Activated T-helper 17 cell treated with anti-CD3 and anti-CD28 coated beads, Interleukin-2, amount 50 U/mL, for 72 hours (primary cell): Measurements from ENCODE around the gene ROBO1. TPM values are rescaled to one million over a fixed set of nuclear protein-coding genes. Genes with fewer than 3 reads are reported as not detected.

Experiments
- ATAC-seq: fragments of 150-1000 bp; cut with Tn5 transposase; replicated peaks from 2 replicates; pipeline ENCODE4 v1.10.0; 2021; ENCODE audit warnings: mild to moderate bottlenecking, moderate library complexity
- H3K27ac Mint-ChIP-seq: one replicate; pipeline ENCODE4 v1.8.0; 2022; ENCODE audit warnings: mixed read lengths
- H3K27me3 Mint-ChIP-seq: one replicate; pipeline ENCODE4 v1.8.0; 2022; ENCODE audit warnings: mixed read lengths
- H3K36me3 Mint-ChIP-seq: one replicate; pipeline ENCODE4 v1.8.0; 2022; ENCODE audit warnings: low read depth, mild to moderate bottlenecking, mixed read lengths
- H3K4me1 Mint-ChIP-seq: one replicate; pipeline ENCODE4 v1.8.0; 2022; ENCODE audit warnings: mixed read lengths
- H3K4me3 Mint-ChIP-seq: one replicate; pipeline ENCODE4 v1.8.0; 2022; ENCODE audit warnings: mild to moderate bottlenecking, mixed read lengths
- H3K9me3 Mint-ChIP-seq: one replicate; pipeline ENCODE4 v1.8.0; 2022; ENCODE audit warnings: mixed read lengths
- total RNA-seq, 2 donors: library from RNA; stranded (reverse); gene quantifications; one replicate each; pipeline ENCODE4 v1.2.3, GENCODE V29; 2022

The ROBO1 gene
- total RNA-seq, 2 donors from 2014 or later, result not detected

DNA sequence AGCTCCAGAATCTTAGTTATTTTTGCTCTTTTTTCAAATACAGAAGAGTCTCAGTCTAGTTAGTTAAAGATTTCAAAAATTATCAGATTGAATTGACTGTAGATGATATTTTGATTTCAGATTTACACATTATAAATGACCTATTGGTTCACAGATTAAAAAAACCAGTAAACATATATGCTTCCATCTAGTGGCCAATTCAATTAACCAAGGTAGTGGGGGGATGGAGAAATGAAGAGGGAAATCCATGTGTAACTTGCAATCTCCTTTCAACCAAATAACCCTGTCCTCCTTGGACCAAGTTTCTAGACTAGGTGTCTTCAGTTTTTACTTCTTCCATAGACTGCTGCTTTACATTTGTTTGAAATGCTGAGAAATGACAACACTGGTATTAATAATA lies 789.8 kb downstream of the ROBO1 start:
- no peak overlapping the region for H3K27ac Mint-ChIP-seq
- no peak overlapping the region for H3K4me3 Mint-ChIP-seq
- H3K27me3 Mint-ChIP-seq, result no peaks in the 10 kb centered on the region
- H3K4me1 Mint-ChIP-seq, result no peaks in the 10 kb centered on the region
- H3K9me3 Mint-ChIP-seq, result peaks cover 11% of the 10 kb centered on the region
- ATAC-seq, result no peak
- no peaks in the 10 kb centered on the region for H3K36me3 Mint-ChIP-seq

- no peaks in the 10 kb centered on the region for H3K36me3 Mint-ChIP-seq
- H3K9me3 Mint-ChIP-seq, result peaks cover 8% of the 10 kb centered on the region
- H3K4me1 Mint-ChIP-seq, result no peaks in the 10 kb centered on the region
- no peak for ATAC-seq
- no peak overlapping the region for H3K27ac Mint-ChIP-seq
- no peak overlapping the region for H3K4me3 Mint-ChIP-seq
- no peaks in the 10 kb centered on the region for H3K27me3 Mint-ChIP-seq
These were observed 790.7 kb downstream of the ROBO1 start for GRCh38 chr3:78977073-78977472.

- Mint-ChIP-seq H3K4me1 (no peaks in the 10 kb centered on the region), H3K27me3 (no peaks in the 10 kb centered on the region), H3K4me3 (no peak overlapping the region), H3K27ac (no peak overlapping the region), H3K9me3 (peaks cover 4% of the 10 kb centered on the region), H3K36me3 (no peaks in the 10 kb centered on the region)
- no peak for ATAC-seq
These were observed 791.6 kb downstream of the ROBO1 start for GRCh38 chr3:78976200-78976599.

DNA sequence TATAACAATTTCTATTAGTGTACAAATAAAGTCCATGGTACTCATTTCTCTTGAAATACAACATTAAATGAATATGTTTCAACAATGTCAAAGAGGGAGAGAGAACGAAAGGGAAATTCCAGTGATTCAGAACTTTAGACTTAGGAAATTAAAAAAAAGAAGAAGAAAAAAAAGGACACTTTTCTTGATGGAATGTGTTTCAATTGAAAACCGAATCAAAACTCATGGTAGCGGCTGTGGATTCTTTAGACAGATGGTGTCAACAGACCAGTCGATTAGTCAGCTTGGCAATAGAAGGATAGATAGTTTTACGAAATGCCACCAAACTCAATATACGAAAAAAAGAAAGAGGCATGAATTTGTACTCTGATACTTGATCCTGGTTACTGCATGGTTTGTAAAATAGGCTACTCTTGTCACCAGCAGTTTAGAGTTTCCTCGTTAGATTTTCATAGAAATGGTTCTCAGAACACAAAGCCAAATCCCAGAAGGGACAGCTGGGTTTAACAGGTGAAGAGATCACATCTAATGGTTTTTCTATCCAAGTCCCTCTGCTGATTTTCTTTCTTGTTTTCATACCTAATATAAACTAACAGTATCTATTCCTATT lies 793.5 kb downstream of the ROBO1 start:
- ATAC-seq, result no peak
- Mint-ChIP-seq H3K4me3 (no peak overlapping the region), H3K9me3 (no peaks in the 10 kb centered on the region), H3K4me1 (no peaks in the 10 kb centered on the region), H3K27me3 (no peaks in the 10 kb centered on the region), H3K27ac (no peak overlapping the region), H3K36me3 (no peaks in the 10 kb centered on the region)

DNA sequence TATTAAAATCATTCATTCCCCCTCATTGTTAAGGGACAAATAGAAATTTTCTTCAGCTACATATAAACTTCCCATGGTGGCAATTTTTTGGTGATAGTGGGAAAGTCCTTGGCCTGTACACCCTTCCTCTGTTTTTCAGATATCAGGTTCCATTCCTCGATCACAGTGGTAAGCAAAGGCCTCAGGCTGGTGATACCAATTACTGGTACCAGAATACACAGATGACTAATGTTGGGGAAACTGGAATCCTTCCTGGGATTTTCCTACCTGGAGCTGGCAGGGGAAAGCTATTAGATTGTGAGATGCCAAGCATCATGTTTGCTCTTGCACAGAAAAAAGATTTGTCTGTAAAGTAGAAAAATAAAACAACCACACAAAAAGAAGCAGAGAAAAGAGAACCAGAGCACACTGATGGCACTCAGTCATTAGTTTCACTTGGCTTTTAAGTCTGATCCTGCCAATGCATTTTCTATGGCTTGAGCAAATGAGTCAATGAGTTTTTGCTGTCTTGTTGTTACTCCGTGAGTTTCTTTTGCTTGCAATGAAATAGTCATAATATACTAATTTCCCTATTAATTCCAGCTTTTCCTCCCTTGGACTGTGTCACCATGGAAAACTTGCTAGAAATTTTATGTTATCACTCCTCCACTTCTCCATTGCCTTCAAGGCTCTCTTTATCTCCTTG lies 795.0 kb downstream of the ROBO1 start:
- H3K9me3 Mint-ChIP-seq, result no peaks in the 10 kb centered on the region
- ATAC-seq, result no peak
- H3K4me1 Mint-ChIP-seq, result no peaks in the 10 kb centered on the region
- H3K36me3 Mint-ChIP-seq, result no peaks in the 10 kb centered on the region
- no peak overlapping the region for H3K27ac Mint-ChIP-seq
- H3K27me3 Mint-ChIP-seq, result no peaks in the 10 kb centered on the region
- no peak overlapping the region for H3K4me3 Mint-ChIP-seq

DNA sequence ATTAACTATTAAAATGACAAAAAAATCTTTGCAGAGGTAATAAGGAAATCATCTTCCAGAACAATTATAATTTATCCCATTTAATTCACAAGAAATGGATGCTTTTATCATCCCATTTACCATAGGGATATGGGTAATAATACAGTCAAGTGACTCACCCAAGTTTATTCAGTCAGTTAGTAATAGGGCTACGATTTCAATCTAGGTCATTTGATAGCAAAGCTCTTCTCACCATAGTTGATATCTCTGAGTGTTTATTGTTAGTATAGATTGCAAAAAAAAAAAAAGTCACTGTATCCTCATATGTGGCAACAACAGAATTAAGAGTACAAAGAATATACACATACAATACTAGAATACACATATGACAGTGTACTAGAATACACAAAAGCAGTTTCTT lies 797.1 kb downstream of the ROBO1 start:
- Mint-ChIP-seq H3K4me1 (no peaks in the 10 kb centered on the region), H3K27ac (no peak overlapping the region), H3K27me3 (no peaks in the 10 kb centered on the region), H3K36me3 (no peaks in the 10 kb centered on the region), H3K9me3 (no peaks in the 10 kb centered on the region), H3K4me3 (no peak overlapping the region)
- ATAC-seq, result no peak

GRCh38 chr3:78969483-78969882 lies 798.3 kb downstream of the ROBO1 start:
- ATAC-seq, result no peak
- H3K4me3 Mint-ChIP-seq, result no peak overlapping the region
- no peaks in the 10 kb centered on the region for H3K36me3 Mint-ChIP-seq
- H3K4me1 Mint-ChIP-seq, result no peaks in the 10 kb centered on the region
- H3K9me3 Mint-ChIP-seq, result peaks cover under 1% of the 10 kb centered on the region
- H3K27me3 Mint-ChIP-seq, result no peaks in the 10 kb centered on the region
- no peak overlapping the region for H3K27ac Mint-ChIP-seq

DNA sequence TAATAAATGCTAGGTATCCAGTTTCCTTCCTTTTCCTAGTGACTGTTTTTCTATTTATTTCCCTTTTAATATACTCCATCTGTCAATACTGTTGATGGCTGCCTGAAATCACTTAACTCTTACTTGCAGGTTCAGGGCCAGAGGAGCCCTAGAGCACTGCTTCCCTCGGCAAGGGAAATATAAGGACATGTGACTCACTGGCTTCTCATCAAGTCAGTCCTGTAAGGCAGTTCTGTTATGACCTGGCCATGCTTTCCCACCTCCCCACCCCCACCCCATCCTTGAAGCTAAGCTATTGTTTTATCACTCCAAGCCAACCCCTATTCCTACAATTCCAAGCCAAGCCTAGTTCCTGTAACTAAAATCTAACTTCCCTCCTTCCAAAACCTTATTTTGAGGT lies 800.7 kb downstream of the ROBO1 start:
- Mint-ChIP-seq H3K4me3 (no peak overlapping the region), H3K36me3 (no peaks in the 10 kb centered on the region), H3K27me3 (no peaks in the 10 kb centered on the region), H3K9me3 (peaks cover 8% of the 10 kb centered on the region), H3K27ac (no peak overlapping the region), H3K4me1 (no peaks in the 10 kb centered on the region)
- no peak for ATAC-seq

DNA sequence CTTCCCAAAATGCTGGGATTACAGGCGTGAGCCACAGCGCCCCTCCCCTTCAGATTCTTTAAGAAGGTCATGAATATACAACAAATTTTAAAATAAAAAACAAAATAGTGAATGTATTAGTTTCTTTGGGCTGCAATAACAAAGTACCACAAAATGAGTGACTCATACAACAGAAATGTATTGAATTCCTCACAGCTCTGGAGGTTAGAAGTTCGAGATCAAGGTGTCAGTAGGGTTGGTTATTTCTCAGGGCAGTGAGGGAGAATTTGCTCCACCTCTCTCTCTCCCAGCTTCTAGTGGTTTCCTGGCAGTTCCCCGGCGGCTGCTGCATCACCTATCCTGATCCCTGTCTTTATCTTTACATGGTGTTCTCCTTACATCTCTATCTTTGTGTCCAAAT lies 804.0 kb downstream of the ROBO1 start:
- ATAC-seq, result no peak
- Mint-ChIP-seq H3K27me3 (no peaks in the 10 kb centered on the region), H3K9me3 (peaks cover 14% of the 10 kb centered on the region), H3K4me3 (no peak overlapping the region), H3K4me1 (no peaks in the 10 kb centered on the region), H3K36me3 (no peaks in the 10 kb centered on the region), H3K27ac (no peak overlapping the region)

- H3K27ac Mint-ChIP-seq, result no peak overlapping the region
- no peaks in the 10 kb centered on the region for H3K27me3 Mint-ChIP-seq
- no peaks in the 10 kb centered on the region for H3K36me3 Mint-ChIP-seq
- no peak for ATAC-seq
- H3K4me1 Mint-ChIP-seq, result no peaks in the 10 kb centered on the region
- H3K4me3 Mint-ChIP-seq, result no peak overlapping the region
- peaks cover 7% of the 10 kb centered on the region for H3K9me3 Mint-ChIP-seq
These were observed 810.3 kb downstream of the ROBO1 start for GRCh38 chr3:78957456-78957855.

- Mint-ChIP-seq H3K9me3 (peaks cover 12% of the 10 kb centered on the region), H3K27me3 (no peaks in the 10 kb centered on the region), H3K4me3 (no peak overlapping the region), H3K36me3 (no peaks in the 10 kb centered on the region), H3K27ac (no peak overlapping the region), H3K4me1 (no peaks in the 10 kb centered on the region)
- no peak for ATAC-seq
These were observed 816.4 kb downstream of the ROBO1 start for GRCh38 chr3:78951342-78951945.

GRCh38 chr3:78941587-78941986 lies 826.2 kb downstream of the ROBO1 start:
- Mint-ChIP-seq H3K9me3 (peaks cover 21% of the 10 kb centered on the region), H3K4me3 (no peak overlapping the region), H3K4me1 (no peaks in the 10 kb centered on the region), H3K36me3 (no peaks in the 10 kb centered on the region), H3K27me3 (no peaks in the 10 kb centered on the region), H3K27ac (no peak overlapping the region)
- no peak for ATAC-seq

DNA sequence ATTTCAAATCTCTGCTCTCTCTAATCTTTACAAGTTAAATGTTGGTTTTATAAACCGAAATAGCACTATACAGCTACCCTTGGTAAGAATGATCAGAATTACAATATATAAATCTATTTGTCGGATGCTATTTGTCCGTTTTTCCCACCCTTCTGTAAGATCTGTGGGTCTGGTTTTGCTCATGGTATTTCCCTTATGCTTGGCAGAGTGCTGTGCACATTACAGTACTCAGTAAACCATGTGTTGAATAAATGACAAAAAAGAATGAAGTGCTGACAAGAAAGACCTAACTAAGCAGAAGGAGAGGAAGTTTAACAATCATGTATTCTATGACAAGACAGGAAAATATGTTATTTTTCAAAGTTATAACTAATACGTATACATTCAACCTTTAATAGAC lies 827.2 kb downstream of the ROBO1 start:
- Mint-ChIP-seq H3K36me3 (no peaks in the 10 kb centered on the region), H3K4me3 (no peak overlapping the region), H3K9me3 (peaks cover 19% of the 10 kb centered on the region), H3K4me1 (no peaks in the 10 kb centered on the region), H3K27me3 (no peaks in the 10 kb centered on the region), H3K27ac (no peak overlapping the region)
- ATAC-seq, result no peak

GRCh38 chr3:78940128-78940527 lies 827.7 kb downstream of the ROBO1 start:
- H3K4me3 Mint-ChIP-seq, result no peak overlapping the region
- no peak overlapping the region for H3K27ac Mint-ChIP-seq
- no peak for ATAC-seq
- no peaks in the 10 kb centered on the region for H3K36me3 Mint-ChIP-seq
- H3K4me1 Mint-ChIP-seq, result no peaks in the 10 kb centered on the region
- peaks cover 17% of the 10 kb centered on the region for H3K9me3 Mint-ChIP-seq
- H3K27me3 Mint-ChIP-seq, result no peaks in the 10 kb centered on the region

- ATAC-seq, result no peak
- Mint-ChIP-seq H3K4me1 (no peaks in the 10 kb centered on the region), H3K9me3 (peaks cover 21% of the 10 kb centered on the region), H3K4me3 (no peak overlapping the region), H3K27ac (no peak overlapping the region), H3K36me3 (no peaks in the 10 kb centered on the region), H3K27me3 (no peaks in the 10 kb centered on the region)
These were observed 830.3 kb downstream of the ROBO1 start for GRCh38 chr3:78937475-78937874.
